AG10803 (cell line): Measurements from ENCODE around the gene NDUFV3.

ENCODE experiments used
- DNase-seq: peaks from one replicate; pipeline ENCODE4 v3.0.0; 2010; ENCODE audit warnings: low read depth
- H3K4me3 ChIP-seq: 2 replicates; pipeline ENCODE4 v1.5.1; 2011; ENCODE audit warnings: mild to moderate bottlenecking, low read length, control low read depth
- TF ChIP-seq, protein P1 (sequence below): conservative IDR thresholded peaks from 2 replicates; pipeline ENCODE4 v1.5.1; 2011; ENCODE audit warnings: mild to moderate bottlenecking, low read length, control low read depth, inconsistent platforms

The NDUFV3 gene

DNA sequence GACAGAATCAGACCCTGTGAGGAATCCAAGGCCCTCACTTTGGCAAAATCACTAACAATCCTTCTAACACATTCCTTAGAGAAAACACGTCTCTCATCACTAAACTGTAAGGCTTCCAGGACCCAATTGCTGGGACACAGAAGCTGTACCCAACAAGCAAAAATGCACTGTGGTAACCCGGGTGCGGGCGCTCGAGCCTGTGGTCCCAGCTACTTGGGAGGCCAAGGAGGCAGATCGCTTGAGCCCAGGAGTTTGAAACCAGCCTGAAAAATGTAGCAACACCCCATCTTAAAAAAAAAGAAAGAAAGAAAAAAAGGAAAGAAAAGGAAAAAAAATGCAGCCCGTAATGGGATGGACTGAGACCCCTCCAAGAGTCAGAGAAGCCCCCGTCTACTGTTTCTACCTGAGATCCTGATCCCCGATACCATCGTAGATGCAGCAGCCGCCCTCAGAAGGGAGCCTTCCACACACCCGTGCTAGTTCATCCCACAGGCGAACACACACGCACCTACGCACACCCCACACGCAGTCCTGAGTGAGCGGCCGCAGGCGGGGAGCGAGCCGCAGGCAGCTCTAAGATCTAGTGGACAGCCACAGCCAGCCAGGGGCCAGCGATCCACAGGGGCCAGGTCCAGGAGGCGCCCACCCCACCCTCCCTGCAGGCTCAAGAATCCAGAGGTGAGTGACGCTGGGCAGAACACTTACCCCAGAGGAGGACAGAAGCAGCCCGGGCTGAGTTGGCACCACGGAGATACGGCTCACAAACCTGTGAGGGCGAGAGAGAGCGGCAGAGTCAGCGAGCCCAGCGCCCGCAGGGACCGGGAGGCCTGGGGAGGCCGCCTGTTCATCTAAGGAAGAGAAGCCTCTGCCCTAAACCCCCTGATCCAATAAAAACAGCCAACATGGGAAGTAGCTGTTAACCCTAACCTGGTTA lies 33.9 kb upstream of the NDUFV3 start:
- H3K4me3 ChIP-seq: no peak overlapping the region
- no peak for DNase-seq
- TF ChIP-seq, protein P1, sequence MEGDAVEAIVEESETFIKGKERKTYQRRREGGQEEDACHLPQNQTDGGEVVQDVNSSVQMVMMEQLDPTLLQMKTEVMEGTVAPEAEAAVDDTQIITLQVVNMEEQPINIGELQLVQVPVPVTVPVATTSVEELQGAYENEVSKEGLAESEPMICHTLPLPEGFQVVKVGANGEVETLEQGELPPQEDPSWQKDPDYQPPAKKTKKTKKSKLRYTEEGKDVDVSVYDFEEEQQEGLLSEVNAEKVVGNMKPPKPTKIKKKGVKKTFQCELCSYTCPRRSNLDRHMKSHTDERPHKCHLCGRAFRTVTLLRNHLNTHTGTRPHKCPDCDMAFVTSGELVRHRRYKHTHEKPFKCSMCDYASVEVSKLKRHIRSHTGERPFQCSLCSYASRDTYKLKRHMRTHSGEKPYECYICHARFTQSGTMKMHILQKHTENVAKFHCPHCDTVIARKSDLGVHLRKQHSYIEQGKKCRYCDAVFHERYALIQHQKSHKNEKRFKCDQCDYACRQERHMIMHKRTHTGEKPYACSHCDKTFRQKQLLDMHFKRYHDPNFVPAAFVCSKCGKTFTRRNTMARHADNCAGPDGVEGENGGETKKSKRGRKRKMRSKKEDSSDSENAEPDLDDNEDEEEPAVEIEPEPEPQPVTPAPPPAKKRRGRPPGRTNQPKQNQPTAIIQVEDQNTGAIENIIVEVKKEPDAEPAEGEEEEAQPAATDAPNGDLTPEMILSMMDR: no peak

DNA sequence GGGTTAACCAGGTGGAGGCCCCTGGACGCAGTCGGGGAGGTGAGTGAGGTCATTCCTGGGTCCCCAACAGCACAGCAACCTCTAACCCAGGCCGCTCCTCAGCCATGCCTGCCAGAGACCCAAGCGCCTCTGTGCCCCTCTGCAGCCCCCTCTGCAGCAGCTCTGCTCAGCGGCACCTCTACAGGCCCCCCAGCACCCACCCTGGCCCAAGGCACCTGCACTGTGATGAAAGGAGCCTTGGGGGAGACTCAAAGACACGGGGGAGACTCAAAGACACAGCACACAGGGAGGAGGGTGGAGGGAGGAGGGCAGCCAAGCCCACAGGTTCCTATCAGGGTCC lies 33.2 kb upstream of the NDUFV3 start:
- no peak overlapping the region for H3K4me3 ChIP-seq
- TF ChIP-seq, protein P1: no peak
- DNase-seq: no peak

DNA sequence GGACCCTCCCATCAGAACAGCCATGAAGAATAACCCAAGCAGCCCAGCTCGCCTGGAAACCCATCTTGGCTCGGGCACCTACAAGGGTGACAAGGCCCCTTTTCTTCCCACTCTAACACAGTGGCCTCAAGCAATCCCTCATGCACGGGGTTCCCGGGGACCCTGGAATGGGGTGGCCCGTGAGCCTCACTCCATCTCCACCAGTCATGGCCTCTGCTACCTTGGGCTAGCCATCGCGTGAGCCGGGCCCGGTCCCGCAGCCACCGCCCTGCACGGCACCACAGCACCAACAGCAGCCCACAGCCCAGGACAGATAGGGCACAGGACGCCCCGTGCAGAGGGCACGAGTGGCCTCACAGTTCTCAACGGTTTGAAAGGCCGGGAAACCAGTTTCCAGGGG lies 32.8 kb upstream of the NDUFV3 start:
- no peak for DNase-seq
- TF ChIP-seq, protein P1: no peak
- no peak overlapping the region for H3K4me3 ChIP-seq

DNA sequence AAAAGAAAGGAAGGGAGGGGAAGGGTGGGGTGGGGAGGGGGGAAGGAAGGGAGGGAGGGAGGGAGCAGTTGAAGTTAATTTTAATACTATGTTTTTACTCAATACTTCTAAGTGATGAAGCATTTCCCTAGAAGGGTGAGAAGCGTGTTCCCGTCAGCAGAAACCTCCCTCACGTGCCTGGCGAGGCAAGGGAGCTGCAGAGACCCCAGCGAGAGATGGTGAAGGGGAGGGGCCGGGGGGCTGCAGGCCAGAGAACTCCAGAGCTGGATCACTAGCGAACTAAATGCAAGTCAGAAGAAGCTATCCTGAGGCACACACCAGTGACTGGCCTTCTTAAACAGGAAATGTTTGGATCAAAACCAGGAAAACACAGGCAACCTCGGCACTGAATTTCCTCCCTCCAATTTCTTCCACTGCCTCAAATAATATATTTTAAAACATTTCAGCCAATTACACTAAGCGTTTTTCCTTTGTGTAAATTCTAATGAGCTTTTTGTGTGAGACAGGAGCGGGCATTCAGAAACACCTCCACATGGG lies 31.7 kb upstream of the NDUFV3 start:
- TF ChIP-seq, protein P1: no peak
- H3K4me3 ChIP-seq: no peak overlapping the region
- no peak for DNase-seq

DNA sequence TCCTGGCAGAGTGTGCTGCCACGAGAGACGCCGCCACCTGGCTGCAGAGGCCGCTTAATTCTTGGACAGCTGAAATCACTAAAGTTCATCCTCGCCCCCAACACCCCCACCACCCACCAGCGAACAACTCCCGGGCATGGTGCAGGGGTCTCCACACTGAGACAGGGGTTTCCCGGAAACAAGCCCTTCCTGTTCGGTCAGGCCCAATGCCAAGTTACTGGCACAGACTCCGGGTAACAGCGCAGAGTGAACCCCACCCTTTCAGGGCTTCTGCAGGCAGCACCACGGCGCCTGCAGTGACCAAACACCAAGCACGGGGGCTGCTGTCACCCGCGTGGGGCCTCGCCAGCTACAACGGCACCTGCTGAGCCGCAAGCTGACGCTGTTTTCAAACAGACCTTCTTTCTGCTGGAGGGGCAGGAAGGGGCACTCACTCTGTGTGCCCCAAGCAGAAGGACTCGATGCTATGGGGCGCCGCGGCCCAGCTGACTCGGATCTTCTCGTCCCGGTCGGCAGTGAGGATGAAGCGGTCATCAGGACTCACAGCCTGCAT lies 31.2 kb upstream of the NDUFV3 start:
- no peak overlapping the region for H3K4me3 ChIP-seq
- DNase-seq: no peak
- TF ChIP-seq, protein P1: no peak

DNA sequence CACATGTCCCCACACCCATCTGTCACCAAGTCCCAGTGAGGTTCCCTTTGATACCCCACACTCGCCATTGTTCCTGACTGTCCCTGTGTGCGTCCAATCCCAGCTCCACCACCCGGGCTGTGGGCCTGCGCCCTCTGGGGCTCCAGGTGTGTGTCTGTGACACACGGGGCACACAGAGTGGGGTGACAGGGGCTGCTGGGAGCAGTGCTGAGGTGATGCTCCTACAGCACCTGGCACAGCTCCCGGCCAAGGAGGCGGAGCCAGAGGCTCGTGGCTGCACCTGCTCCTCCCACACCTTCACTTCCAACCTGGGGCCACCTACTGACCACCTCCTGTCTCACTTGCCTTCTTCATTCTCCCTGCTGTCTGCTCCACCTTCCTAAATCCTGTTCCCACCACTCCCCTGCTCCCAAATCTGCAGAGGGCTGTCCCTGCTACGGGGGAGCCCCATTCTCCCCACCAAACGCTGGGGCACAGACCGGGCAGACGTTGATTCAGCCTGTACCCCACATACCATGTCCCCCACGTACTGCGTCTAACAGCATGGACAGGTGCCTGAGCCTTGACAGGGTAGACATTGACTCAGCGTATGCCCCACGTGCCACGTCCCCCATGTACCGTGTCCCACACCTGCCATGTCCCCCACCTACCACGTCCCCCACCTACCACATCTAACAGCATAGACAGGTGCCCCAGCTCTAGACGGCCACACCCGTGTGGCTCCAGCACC lies 30.2 kb upstream of the NDUFV3 start:
- TF ChIP-seq, protein P1: no peak
- no peak for DNase-seq
- no peak overlapping the region for H3K4me3 ChIP-seq
